ENCODE data around the gene DRAM1.

GRCh38 chr12:101945369-101946232 is 68.2 kb downstream of the DRAM1 start:
- TF ChIP-seq POLR2A (IDR thresholded peaks at IDR 0.05; ENCODE audit: low read depth, low read length) (no peak), POLR2AphosphoS5 (IDR thresholded peaks at IDR 0.05; ENCODE audit: low read depth, low read length) (no peak)

Data from GM12892 (cell line).